B cell (primary cell): ENCODE results near the gene PLXDC1.

Experiments used
- EZH2 ChIP-seq: IDR thresholded peaks from 2 replicates; pipeline ENCODE4 v1.6.1; 2012; ENCODE audit warnings: borderline replicate concordance, low read depth, mild to moderate bottlenecking, moderate library complexity, low read length; ENCODE audit not compliant: insufficient read depth, poor library complexity, severe bottlenecking
- TF ChIP-seq, protein P1 (sequence below): fragments of 200-600 bp; IDR thresholded peaks from one replicate; pipeline ENCODE4 v1.8.0; 2022; ENCODE audit warnings: antibody characterized with exemption, mild to moderate bottlenecking

DNA sequence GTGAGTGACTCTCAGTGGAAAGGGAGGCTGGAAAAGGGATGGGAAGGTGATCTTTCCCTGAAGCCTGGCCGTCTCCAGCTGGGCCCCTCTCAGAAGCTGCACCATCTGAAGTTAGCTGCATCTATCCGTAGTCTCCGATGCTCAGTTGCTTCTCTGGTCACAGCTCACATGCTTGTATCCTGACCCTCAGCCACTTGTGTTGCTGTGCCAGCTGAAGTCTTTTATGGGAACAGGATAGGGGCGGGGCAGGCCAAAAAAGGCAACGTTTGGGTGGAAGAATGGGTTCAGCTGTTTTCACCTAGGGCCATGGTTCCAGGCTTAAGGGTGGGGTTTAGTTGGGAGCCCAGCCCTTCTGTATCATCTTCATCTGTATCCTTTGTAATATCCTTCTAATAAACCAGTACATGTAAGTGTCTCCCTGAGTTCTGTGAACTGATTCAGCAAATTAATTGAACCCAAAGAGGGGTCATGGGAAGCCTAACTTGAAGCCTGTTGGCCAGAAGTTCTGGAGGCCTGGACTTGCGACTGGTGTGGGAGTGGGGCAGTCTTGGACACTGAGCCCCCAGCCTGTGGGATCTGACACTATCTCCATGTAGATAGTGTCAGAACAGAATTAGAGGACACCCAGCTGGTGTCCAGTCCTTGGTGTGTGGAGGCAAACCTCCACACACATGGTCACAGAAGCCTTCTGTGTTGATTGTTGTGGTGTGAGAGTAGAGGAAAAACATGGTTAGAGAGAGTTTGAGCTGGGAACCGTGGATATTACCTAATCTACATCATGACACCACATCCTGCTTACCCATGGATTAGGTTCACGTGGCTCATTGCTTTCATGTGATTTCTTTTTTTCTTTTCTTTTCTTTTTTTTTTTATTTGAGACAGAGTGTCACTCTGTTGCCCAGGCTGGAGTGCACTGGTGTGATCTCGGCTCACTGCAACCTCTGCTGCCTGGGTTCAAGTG is 135.0 kb downstream of the PLXDC1 start:
- TF ChIP-seq, protein P1, sequence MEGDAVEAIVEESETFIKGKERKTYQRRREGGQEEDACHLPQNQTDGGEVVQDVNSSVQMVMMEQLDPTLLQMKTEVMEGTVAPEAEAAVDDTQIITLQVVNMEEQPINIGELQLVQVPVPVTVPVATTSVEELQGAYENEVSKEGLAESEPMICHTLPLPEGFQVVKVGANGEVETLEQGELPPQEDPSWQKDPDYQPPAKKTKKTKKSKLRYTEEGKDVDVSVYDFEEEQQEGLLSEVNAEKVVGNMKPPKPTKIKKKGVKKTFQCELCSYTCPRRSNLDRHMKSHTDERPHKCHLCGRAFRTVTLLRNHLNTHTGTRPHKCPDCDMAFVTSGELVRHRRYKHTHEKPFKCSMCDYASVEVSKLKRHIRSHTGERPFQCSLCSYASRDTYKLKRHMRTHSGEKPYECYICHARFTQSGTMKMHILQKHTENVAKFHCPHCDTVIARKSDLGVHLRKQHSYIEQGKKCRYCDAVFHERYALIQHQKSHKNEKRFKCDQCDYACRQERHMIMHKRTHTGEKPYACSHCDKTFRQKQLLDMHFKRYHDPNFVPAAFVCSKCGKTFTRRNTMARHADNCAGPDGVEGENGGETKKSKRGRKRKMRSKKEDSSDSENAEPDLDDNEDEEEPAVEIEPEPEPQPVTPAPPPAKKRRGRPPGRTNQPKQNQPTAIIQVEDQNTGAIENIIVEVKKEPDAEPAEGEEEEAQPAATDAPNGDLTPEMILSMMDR = no peak
- TF ChIP-seq EZH2 = no peak
